ENCODE results near the gene LPCAT1. TPM values are rescaled to one million over a fixed set of nuclear protein-coding genes. Genes with fewer than 3 reads are reported as not detected.

Gene LPCAT1
- total RNA-seq, 4 donors from 2014 or later = 10.4 to 13.2 (median 12.3) TPM

DNA sequence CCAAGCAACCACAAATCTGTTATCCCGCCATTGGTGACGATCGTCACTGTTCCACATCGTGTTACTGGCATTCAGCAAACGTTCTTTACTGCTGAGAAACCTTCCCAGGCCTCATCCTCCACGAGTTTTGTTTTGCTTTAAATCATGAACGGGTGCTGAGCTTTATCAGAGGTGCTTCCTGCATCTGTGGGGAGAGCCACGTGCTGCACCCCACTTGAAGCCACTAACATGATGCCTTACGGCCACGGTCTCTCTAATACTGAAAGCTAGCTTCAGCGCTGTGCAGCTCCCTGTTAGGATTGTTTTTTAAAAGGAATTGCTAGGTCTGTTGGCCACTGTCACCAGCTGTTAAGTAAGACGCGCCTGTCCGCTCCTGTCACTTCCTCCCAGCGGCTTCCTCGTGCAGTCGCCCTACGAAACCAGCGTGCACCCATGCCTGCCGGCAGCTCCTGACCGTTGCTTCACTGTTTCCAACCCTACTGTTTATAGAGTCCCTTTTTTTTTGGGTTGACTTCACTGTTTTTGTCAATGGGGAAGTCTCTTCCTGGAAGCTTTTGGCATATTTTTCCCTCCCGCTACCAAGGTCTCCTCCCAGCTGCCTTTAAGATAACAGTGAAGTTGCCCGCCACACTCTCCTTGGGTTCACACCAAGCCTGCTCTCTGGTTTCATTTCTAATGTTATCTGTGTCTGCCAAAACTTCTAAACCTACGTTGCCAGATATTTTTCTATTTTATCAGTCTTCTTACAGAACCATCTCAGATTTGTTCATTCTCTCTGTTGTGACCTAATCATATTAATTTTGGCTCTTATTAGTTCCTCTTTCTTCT, 20.3 kb downstream of the LPCAT1 start:
- WGBS, 2 donors = 67 to 71% methylated on average over 24 of the region's 24 CpGs
- no peak for TF ChIP-seq POLR2A (IDR thresholded peaks at IDR 0.05)
- no peak for TF ChIP-seq CTCF (IDR thresholded peaks at IDR 0.05)
- DNase-seq (ENCODE audit: low spot score in 2 of 2) = peak; percentile 50 to 91
- intact Hi-C loops (cut with DNase I; ENCODE audit: low total_unique reads) = loop anchor here (10.0 kb wide), 1 partner anchor 309 kb away; no protein-coding TSS in a partner anchor
- H3K4me3 ChIP-seq (ENCODE audit: low read depth, poor library complexity, severe bottlenecking) = no peak overlapping the region

DNA sequence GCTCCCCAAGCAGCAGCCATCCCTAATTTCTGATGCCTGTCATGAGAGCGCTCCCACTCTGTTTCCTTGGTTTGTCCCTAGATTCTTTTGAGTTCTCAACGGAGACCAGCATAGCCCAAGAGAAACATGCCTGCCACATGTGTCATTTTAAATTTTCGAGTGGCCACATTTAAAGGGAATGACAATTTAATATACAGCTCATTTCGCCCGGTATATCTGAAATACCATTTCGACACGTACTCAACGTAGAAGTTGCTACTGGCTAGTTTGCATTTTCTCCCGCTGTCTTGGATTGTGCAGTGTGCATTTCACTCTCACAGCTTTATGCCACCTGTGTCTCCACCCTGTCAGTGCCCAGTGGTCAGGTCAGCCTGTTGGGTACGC, 21.0 kb downstream of the LPCAT1 start:
- intact Hi-C loops (cut with DNase I; ENCODE audit: low total_unique reads) = loop anchor here (10.0 kb wide), 1 partner anchor 308 kb away; no protein-coding TSS in a partner anchor
- H3K4me3 ChIP-seq (ENCODE audit: low read depth, poor library complexity, severe bottlenecking) = no peak overlapping the region
- WGBS, 2 donors = 95 to 97% methylated on average over 10 of the region's 10 CpGs
- no peak for TF ChIP-seq POLR2A (IDR thresholded peaks at IDR 0.05)
- no peak for TF ChIP-seq CTCF (IDR thresholded peaks at IDR 0.05)
- DNase-seq (ENCODE audit: low spot score in 2 of 2) = no peak

- WGBS, 2 donors = 81 to 84% methylated on average over 22 to 23 of the region's 23 CpGs
- no peak for TF ChIP-seq POLR2A (IDR thresholded peaks at IDR 0.05)
- no peak overlapping the region for H3K4me3 ChIP-seq (ENCODE audit: low read depth, poor library complexity, severe bottlenecking)
- DNase-seq (ENCODE audit: low spot score in 2 of 2) = peak in 1 of 2 donors; percentile 40
- intact Hi-C loops (cut with DNase I; ENCODE audit: low total_unique reads) = loop anchor here (10.0 kb wide), 1 partner anchor 307 kb away; no protein-coding TSS in a partner anchor
Observed at GRCh38 chr5:1502046-1502736, 21.6 kb downstream of the LPCAT1 start.

- no peak for DNase-seq (ENCODE audit: low spot score in 2 of 2)
- intact Hi-C loops (cut with DNase I; ENCODE audit: low total_unique reads) = loop anchor here (10.0 kb wide), 1 partner anchor 307 kb away; no protein-coding TSS in a partner anchor
- 91 to 98% methylated on average over 22 to 26 of the region's 28 CpGs for WGBS, 2 donors
Observed at GRCh38 chr5:1501372-1502045, 22.3 kb downstream of the LPCAT1 start.

DNA sequence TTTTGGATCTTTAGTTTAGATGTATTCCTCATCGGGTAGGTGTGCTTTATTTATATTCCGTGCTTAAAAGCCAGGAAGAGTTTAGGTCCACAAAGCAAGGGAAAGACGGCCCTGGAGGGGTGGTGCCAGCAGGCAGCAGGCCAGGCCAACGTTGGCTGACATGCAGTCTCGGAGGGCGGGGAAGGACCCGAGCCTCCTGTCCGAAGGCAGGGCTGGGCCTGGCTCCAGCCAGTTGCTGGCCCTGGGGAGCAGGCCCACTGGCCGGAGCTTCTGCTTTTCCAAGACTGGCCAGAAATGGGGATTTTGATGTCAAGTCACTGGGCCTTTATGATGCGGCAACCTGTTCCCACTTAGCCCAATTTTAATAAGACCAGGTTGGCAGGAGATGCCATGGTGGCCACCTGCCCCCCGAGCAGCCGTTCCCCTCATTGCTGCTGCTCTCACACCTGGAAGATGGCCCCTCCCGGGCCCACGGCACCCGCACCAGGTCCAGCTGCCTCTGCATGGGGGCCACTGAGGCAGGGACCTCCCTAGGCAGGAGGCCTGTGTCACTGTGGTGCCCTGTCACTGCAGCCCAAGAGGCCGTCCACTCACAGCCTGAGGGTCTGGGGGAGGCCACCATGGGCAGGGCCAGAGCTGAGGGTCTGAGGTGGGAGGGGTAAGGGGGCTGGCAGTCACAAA, 23.2 kb downstream of the LPCAT1 start:
- no peak overlapping the region for H3K4me3 ChIP-seq (ENCODE audit: low read depth, poor library complexity, severe bottlenecking)
- TF ChIP-seq POLR2A (IDR thresholded peaks at IDR 0.05) (no peak), CTCF (IDR thresholded peaks at IDR 0.05) (no peak)
- intact Hi-C loops (cut with DNase I; ENCODE audit: low total_unique reads) = loop anchor here (10.0 kb wide), 1 partner anchor 306 kb away; no protein-coding TSS in a partner anchor
- WGBS, 2 donors = 38 to 46% methylated on average over 14 to 16 of the region's 16 CpGs
- DNase-seq (ENCODE audit: low spot score in 2 of 2) = no peak

More at GRCh38 chr5:1501372-1502045, 22.3 kb downstream of the LPCAT1 start:
- TF ChIP-seq POLR2A (IDR thresholded peaks at IDR 0.05) = no peak
- no peak overlapping the region for H3K4me3 ChIP-seq (ENCODE audit: low read depth, poor library complexity, severe bottlenecking)

DNA sequence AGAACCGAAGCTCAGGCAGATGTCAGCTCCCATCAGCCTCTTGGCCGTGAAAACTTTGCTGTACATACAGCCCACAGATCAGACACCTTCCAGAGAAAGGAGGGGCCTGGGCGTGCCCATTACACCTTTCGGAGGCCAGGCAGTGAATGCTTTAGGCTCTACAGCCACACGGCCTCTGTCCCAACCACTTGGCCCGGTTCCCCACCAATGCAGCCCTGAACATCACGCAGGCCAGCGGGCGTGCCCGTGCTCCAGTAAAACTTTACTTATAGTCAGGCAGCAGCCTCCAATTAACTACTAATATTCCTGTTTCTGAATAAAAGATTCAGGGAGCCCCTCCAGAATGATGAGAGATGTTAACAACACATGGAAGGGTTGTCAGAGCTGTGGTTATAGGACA, 23.9 kb downstream of the LPCAT1 start:
- no peak overlapping the region for H3K4me3 ChIP-seq (ENCODE audit: low read depth, poor library complexity, severe bottlenecking)
- no peak for DNase-seq (ENCODE audit: low spot score in 2 of 2)
- TF ChIP-seq POLR2A (IDR thresholded peaks at IDR 0.05) = no peak
- no peak for TF ChIP-seq CTCF (IDR thresholded peaks at IDR 0.05)
- 41 to 75% methylated on average over 10 of the region's 10 CpGs for WGBS, 2 donors
- intact Hi-C loops (cut with DNase I; ENCODE audit: low total_unique reads) = loop anchor here (10.0 kb wide), 1 partner anchor 305 kb away; no protein-coding TSS in a partner anchor

All from lower leg skin (tissue), 4 donors.